HG03354 (cell line): Measurements from ENCODE around the gene TMEM181.

Experiments
- ATAC-seq: cut with Tn5 transposase; IDR thresholded peaks from one replicate; pipeline ENCODE4 v1.9.1; 2021; ENCODE audit warnings: mild to moderate bottlenecking; ENCODE audit not compliant: unreplicated experiment, poor library complexity, severe bottlenecking

Gene TMEM181

DNA sequence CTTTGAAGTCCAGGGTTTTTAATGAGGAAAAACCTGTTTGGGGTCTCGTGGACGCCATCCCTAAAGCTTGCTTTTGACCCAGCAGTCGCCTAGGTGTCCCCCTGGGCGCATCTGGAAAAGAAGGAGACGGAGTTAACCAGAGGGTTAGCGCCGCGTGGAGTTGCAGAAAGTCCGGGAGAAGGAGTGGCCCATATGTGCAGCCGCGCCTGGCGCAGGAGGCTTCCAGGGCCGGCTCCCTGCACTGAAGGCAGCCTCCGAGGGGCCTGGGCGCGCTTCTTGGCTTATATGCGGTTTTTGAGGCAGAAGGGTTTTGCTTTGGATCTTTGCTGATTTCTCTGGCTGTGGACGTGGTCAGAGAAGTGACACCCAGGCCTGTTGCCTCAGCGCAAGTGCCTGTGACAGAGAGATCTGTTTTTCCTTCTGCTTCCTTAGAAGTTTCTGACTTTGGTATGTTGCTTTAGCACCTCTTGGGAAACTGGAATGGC, 987 bp downstream of the TMEM181 start:
- ATAC-seq = peak; percentile 9

DNA sequence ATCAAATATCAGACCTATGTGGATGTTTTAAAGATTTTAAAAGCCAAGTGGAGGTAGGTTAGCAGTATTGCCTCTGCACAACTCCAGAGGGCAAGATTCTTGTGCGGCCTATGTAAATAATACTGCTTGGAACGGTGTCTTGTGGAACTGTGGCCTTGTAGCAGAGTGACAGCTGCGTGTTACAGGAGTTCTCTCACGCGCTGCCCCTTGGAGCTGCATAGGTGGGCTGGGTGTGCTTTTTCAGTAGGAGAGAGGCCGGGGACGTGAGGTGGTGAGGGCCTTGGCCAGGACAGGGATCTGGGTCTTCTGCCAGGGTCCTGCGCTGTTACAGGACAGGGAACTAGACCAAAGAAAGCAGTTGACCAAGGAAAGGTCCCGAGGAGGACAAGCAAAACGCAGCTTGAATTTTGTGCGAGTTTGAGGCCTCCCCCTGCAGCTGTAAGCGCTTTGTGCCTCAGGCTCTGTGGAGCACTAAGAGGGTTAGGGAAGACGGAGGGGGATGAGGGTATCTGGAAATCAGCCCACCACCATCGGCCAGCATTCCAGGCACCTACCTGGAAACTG, 1.5 kb downstream of the TMEM181 start:
- ATAC-seq = no peak

DNA sequence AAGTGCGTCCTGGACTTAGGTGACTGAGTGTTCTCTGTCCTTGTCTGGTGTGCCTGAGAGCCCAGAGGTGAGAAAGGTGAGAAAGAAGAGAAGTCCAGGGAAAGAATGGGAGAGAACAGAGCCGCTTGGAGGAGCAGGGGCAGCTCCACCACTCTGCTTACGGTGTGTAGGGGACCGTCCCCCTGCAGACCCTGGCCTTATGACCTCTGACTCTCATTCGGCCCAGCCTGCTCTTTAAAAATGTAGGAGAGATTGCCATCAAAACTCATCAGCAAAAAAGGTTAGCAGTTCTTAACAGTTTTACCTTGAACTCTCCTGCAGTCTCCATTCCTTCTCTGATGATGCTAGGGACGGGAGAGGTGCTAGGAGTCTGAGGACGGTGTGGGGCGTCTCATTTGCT, 2.0 kb downstream of the TMEM181 start:
- ATAC-seq = no peak

DNA sequence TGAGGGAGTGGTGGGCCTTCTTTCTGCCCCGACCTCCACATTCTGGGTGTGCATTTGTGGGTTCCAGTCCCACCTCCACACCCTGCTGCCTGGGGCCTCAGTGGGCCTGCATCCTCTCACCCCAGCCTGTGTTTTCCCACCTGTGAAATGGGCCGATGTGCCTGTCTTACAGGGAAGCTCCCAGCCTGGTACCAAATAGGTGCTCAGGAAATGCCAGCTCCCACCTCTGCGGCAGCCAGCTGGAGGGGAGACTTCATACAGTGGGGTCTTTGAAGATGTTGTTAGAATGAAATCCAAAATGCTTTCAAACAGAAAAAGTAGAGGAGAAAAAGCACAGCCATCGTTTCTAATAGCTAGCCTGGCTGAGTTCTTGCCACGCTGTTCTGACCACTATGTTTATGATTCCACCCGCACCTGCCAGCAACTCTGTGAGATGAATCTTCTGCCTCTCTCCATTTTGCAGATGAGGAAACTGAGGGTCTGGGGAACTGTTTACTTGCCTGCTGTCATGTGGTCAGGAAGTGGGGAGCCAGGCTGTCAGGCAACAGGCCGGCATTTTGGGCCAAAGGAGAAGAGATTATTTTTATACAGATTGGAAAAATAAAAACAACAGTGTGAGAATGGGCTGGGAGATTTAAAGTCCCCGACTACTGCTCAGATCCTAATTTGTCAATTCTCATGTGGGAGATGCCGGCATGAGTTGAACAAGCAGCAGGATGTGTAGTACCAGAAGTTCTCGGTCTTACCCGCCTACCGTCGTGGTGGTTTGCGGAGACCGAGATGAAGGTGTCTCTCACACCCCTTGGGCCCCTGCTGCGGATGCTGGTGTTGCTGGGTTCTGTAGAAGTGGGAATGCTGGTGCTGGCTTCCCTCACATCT, 4.6 kb downstream of the TMEM181 start:
- no peak for ATAC-seq

DNA sequence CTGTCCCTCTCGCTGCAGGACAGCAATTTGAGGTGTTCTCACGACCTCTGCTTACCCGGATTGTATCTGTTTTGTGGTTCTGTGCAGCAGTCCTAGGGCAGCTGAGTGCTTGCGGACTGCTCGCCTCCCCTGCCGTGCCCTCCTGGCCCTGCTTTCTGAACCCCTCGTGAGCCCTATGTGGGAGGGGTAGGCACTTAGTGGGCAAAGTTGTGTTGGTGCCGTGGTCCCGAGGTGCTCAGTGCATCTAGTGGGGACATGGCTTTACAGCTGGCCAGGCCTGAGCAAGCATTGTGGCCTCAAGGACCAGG, 5.2 kb downstream of the TMEM181 start:
- no peak for ATAC-seq

DNA sequence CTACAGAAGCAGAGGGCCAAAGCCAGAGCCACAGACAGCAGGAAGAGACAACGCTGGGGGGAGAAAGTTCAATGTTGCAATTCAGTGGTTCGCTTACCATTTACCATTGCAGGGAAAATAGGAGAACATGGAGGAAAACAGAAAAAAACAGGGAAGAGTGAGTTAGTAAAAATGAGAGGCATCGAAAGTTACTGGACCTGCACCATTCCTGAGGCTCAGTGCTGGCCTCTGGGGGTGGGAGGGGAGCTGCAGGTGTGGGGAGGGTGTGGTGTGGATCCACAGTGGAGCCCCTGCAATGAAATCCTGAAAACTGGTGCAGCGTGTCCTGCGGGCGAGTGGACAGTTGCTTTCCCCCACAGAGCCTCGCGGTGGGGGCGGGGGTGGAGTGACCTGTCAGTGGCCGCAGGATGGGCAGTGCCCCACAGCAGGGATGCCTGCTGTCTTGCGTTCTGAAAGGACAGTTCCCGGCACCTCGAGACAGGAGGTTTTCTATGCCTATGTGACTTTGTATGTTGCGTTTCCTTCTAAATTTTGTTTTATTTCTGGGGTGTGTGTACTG, 5.7 kb downstream of the TMEM181 start:
- no peak for ATAC-seq

DNA sequence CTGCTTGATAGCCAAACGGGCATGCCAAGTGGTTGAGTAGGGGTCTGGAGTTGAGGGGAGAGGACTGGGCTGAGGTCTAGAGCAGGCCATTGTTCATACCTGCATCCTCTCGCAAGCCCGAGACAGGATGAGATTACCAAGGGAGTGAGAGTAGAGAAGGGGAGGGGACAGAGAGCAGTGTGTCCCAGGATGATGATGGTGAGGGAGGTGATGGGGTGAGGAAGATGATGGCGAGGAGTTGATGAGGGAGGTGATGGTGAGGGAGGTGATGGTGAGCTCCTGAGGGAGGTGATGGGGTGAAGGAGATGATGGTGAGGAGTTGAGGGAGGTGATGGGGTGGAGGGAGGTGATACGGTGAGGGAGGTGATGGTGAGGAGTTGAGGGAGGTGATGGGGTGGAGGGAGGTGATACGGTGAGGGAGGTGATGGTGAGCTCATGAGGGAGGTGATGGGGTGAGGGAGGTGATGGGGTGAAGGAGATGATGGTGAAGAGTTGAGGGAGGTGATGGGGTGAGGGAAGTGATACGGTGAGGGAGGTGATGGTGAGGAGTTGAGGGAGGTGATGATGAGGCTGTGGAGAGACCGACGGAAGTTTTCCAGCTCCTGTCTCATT, 6.4 kb downstream of the TMEM181 start:
- ATAC-seq = no peak

DNA sequence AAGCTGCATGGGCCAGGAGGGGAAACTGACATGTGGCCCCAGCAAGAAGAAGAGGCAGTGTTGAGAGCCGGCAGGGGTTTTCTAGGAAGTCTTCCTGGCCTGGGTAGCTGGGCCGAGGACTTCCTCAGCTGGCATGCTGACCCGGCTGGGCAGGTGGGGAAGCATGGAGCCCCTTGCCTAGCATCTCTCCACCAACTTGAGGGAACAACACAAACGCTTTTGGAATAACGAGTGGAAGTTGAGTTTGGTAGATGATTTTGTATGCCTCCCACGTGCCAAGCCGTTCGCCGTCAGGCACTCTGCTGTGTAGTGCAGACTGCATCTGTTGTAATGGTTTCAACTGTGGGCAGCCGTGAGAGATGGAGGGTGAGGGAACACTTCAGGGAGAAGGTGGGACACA, 7.3 kb downstream of the TMEM181 start:
- ATAC-seq = no peak

DNA sequence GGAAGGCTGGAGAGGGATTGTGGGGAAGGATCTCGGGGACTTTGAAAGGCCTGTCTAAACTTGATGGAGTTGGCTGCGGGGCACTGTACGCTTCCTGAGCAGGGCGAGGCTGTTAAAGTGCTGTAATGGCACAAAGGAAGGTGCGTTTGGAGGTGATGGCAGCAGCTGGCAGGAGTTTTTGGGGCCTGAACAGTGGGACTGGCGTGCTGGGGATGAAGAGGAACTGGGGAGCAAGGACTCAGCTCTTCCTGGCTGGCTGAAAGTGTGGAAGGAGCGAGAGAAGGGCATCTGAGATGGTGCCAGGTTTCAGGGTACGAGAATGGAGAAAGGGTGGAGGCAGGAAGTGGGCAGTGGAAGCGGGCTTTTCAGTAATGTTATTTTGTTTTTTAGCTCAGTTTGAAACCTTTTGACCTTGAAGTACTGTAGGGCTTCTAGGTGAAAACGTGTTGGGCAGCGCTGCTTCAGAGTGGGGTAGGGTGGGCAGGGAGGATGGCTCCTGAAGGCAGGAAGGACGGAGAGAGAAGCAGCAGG, 8.0 kb downstream of the TMEM181 start:
- no peak for ATAC-seq

DNA sequence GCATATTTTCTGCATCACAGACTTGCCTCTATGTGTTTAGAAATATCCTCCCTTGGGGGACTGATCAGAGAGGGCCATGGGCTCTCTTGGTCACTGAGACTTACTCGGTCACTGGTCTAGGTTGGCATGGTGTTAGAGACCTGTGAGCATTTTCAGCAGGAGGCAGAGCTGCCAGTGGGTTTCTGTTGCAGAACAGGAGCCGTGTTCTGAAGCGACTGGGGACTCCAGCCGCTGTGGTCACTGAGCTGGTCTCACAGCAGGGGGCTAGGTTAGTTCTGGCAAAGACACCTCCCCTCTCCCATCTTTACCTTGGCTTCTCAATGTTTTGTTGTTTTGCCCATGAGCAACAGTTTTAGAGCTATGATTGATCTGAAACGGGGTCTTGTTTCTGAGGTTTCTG, 8.7 kb downstream of the TMEM181 start:
- ATAC-seq = no peak

DNA sequence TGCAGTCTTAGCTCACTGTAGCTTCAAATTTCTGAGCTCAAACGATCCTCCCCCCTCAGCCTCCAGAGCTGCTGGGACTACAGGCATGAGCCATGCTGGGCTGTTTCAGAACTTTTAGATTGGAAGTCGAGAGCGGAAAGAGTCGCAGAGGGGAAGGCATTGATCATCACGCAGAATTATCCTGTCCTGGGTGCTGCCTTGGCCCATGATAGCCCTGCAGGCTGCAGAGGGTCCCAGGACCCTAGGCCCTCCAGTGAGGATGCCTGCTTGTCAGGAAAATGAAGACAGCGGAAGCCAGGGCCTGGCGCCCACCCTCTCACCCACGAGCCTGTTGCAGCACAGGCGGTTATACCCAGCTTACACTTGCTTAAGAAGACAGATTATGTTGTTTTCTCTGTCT, 9.1 kb downstream of the TMEM181 start:
- ATAC-seq = no peak

DNA sequence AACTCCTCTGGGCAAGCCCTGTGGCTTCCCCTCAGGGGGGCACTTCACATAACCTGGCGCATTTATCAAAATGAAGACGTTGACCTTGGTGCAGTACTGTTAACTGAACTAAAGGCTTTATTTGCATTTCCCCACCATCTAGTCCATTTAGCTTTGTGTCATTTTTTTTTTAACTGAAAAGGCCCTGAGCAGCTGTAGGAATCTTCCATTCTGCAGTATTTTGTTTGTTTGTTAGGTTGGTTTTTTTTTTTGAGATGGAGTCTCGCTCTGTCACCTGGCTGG, 10.7 kb downstream of the TMEM181 start:
- ATAC-seq = no peak

DNA sequence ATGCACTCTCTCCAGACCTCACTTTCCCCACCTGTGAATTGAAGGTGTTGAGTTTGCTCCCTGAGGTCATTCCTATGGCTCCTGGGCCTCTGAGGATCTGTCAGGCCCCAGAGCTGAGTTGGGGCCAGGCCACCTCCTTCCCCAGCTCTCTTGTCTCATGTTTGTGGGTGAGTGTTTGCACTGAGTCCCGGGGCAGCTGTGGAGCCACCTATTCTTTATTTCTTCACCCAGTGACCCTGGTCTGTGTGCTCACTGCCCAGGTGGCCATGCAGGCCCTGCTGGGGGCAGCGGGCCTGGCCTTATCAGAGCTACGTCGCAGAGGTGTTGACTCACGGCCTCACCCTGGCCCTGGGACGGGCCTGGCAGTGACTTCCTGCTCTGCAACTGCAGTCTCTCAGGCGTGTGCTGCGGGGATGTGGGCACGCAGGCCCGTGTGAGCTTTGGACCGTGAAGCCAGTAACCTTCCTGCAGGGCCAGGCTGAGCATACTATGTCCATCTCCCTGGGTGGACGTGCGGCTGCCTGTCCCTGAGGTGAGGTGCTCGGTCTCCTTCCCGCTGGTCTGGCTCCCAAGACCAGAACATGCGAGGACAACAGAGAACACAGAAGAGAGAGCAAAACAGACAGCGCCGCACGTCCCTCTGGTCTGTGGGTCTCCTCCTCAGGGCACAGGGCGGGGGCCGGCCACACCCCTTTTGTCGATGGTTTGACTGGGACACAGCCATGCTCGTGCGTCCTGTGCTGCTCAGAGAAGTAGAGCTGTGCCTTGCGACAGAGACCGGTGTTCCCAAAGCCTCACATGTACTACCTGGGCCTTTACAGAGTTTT, 12.1 kb downstream of the TMEM181 start:
- ATAC-seq = no peak

DNA sequence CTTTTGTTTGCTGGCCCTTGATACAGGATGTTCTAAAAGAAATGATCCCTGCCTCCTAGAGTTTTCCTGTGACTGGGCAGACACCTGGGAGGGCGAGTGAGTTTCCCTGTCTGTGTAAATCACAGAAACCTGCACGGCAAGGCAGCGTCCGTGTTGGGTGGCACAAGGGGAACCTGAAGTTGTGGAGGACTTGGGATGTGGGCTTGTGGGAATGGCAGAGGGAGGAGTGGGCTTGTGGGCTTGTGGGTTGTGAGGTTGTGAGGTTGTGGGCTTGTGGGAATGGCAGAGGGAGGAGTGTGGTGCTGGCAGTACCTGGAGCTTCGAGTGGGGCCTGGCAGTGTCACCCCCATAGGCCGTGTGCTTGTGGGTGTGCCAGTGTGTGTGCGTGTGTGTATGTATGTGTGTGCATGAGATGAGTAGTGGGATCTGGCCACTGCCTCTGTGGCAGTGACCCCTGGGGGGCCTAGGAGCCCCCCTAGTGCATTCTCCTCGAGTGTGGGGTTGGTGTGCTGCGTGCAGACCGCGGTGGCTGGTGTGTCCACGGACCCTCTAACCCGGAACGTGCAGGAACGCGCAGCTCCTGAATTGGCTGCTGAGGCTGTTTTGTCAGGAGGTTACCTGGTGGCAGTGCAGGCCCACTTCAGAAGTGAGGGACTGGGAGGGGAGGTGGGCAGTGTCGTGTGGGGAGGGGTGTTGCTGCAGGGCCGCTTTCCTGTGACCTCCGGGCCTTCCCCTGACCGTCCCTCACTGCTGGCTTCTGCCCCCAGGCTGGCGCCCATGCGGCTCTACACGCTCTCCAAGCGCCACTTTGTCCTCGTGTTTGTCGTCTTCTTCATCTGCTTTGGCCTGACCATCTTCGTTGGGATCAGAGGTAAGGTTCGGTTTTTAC, 13.0 kb downstream of the TMEM181 start:
- no peak for ATAC-seq

DNA sequence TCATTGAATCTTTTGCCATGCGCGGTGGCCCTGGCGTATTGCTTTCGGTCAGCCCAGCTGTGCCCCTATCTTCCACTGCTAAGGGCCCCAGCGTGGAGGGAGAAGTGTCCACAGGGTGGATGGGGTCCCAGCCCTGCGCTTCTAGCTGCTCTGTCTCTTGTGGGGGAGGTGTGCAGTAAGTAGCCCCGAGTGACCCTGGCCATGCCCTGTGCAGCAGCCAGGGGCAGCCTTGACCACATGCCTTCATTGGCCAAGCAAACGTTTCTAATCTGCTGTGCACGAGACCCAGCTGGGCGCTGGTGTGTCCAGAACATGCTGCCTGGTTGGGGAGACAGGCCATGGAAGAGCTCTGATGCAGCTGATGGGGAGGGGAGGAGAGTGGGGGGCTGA, 13.6 kb downstream of the TMEM181 start:
- no peak for ATAC-seq

DNA sequence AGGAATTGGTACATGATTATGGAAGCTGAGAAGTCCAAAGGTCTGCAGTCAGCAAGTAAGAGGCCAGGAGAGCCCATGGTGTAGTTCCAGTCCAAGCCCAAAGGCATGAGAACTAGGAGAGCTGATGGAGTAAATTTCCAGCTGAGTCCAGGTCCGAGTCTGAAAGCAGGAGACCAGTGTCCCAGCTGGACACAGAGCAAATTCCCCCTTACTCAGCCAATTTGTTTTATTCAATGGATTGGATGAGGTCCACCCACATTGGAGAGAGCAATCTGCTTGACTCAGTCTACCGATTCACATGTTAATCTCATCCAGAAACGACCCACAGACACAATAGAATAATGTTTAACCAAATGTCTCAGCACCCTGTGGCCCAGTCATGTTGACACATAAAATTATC, 14.9 kb downstream of the TMEM181 start:
- ATAC-seq = no peak

DNA sequence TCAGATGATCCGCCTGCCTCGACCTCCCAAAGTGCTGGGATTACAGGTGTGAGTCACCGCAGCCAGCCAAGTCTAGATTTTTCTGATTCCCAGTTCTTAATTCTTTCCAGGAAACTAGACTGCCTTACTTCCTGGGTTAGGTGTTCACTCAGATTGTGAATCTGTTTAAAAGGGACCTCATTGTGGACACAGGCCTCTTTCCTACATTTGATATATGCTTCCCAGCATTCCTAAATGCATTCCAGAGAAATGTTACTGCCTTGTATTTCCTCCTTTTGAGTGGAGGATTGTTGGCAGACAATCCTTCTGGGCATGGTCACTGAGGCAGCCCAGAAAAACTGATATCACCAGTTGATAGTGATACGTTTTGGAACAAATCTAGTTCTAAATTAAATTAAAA, 15.7 kb downstream of the TMEM181 start:
- ATAC-seq = no peak

DNA sequence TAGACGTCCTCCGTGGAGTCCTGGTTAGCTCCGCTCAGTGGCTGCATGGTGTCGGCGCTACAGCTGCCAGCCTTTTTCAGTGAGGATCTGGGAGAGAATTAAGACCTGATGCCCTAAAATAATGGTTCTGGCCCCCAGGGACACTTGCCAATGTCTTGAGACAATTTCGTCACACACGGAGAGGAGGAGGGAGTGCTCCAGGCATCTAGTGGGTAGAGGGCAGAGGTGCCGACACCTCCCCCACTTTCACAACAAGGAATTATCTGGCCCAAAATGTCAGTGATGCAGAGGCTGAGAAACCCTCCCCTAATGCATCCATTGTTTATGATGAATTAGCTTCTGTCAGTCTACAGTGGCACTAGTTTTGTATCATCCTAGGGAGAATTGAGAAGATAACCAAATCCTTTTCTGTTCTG, 24.4 kb downstream of the TMEM181 start:
- ATAC-seq = no peak

DNA sequence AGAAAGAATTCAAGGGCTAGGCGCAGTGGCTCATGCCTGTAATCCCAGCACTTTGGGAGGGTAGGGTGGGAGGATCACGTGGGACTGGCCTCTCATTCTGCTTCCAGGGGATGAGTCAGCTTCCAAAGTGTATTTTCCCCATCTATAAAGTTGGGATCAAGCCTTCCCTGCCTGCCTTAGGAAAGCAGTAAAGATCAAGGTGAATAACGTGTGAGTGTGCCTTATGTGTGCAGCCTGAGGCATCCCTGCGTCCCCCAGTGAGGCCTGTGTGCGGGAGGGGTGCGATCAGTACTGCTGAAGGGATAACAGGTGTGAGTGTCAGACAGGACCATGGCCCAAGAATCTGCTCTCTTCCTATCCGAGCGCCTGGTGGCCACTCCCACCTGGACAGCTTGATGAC, 26.8 kb downstream of the TMEM181 start:
- ATAC-seq = no peak
